Lower lobe of right lung (tissue), 2 donors: ENCODE results near the gene TNFRSF6B. TPM values are rescaled to one million over a fixed set of nuclear protein-coding genes. Genes with fewer than 3 reads are reported as not detected.

Experiments used
- ATAC-seq, 2 donors: fragments of 200-7000 bp; cut with Tn5 transposase; one replicate each; pipeline ENCODE4 v1.9.1; 2020 to 2022; ENCODE audit warnings: mild to moderate bottlenecking in 2 of 2, moderate library complexity in 2 of 2
- DNase-seq: peaks from one replicate; pipeline ENCODE4 v3.0.0-alpha.2; 2020
- H3K27ac ChIP-seq: fragments of 200-600 bp; one replicate; pipeline ENCODE4 v1.8.0; 2022
- H3K27me3 ChIP-seq: fragments of 200-600 bp; one replicate; pipeline ENCODE4 v1.8.0; 2022; ENCODE audit warnings: low read depth
- H3K36me3 ChIP-seq: fragments of 200-600 bp; one replicate; pipeline ENCODE4 v1.8.0; 2022; ENCODE audit warnings: mild to moderate bottlenecking
- H3K4me1 ChIP-seq: fragments of 200-600 bp; one replicate; pipeline ENCODE4 v1.8.0; 2022
- H3K4me3 ChIP-seq: fragments of 200-600 bp; one replicate; pipeline ENCODE4 v1.8.0; 2022; ENCODE audit warnings: mild to moderate bottlenecking
- H3K9me3 ChIP-seq: fragments of 200-600 bp; one replicate; pipeline ENCODE4 v1.8.0; 2022
- intact Hi-C: fragments of 100-400 bp; cut with DNase I; formaldehyde crosslinking; loops from one replicate; pipeline ENCODE4 v1.11.0; 2022
- total RNA-seq: library from RNA; stranded (reverse); fragmentation: NEBNext Ultra II Directional; extraction: Animal tissue kit (Norgen Biotek cat#: 25700); gene quantifications from one replicate; pipeline ENCODE4 v1.2.1, GENCODE V29; 2021
- TF ChIP-seq, protein P1 (sequence below): fragments of 200-600 bp; IDR thresholded peaks from one replicate; pipeline ENCODE4 v1.8.0; 2022; ENCODE audit warnings: antibody characterized with exemption, mild to moderate bottlenecking
- donor health status: DM: no; HTN: yes; CAD: no; lungs with severe emphysema.

Gene TNFRSF6B
- total RNA-seq, 1 donor from 2014 or later: 5.3 TPM

DNA sequence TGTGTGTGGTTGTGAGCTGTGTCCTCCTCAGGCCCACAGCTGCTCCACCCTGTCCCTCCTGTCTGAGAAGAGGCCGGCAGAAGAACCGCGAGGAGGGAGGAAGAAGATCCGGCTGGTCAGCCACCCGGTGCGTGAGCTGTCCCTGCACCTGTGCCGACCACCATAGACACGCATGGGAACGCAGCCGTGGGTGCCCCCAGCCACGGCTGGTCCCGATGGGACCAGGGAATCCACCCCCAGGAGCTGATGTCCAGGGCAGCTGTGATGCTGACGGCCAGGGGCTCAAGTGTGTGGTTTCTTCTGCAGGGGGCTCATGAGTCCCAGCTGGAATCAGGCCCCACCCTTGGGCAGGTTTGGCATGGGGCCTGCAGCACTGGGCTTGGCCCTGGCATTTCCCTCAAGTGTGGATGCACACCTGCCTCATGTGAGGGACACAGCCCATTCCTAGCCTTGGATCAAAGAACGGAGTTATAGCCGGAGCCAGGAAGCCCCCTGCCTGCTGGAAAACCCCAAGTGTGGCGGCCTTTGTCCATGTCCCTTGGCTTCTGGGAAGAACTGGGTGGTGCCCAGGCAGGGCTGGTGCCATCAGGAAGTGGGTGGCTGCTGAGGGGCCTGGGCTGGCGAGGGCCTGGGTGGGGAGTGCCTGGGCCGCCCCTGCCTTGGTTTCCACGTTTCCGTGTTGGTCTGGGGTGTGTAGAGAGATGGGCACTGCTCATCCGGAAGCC, 4.6 kb upstream of the TNFRSF6B start:
- H3K27ac ChIP-seq: peak overlapping the region; percentile 34
- intact Hi-C loops: no loop called here
- TF ChIP-seq, protein P1, sequence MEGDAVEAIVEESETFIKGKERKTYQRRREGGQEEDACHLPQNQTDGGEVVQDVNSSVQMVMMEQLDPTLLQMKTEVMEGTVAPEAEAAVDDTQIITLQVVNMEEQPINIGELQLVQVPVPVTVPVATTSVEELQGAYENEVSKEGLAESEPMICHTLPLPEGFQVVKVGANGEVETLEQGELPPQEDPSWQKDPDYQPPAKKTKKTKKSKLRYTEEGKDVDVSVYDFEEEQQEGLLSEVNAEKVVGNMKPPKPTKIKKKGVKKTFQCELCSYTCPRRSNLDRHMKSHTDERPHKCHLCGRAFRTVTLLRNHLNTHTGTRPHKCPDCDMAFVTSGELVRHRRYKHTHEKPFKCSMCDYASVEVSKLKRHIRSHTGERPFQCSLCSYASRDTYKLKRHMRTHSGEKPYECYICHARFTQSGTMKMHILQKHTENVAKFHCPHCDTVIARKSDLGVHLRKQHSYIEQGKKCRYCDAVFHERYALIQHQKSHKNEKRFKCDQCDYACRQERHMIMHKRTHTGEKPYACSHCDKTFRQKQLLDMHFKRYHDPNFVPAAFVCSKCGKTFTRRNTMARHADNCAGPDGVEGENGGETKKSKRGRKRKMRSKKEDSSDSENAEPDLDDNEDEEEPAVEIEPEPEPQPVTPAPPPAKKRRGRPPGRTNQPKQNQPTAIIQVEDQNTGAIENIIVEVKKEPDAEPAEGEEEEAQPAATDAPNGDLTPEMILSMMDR: no peak
- peaks cover 50% of the 10 kb centered on the region for H3K4me1 ChIP-seq
- ATAC-seq (no peak), DNase-seq (peak; percentile 43)
- peaks cover 13% of the 10 kb centered on the region for H3K36me3 ChIP-seq
- H3K4me3 ChIP-seq: no peak overlapping the region
- no peaks in the 10 kb centered on the region for H3K27me3 ChIP-seq
- no peaks in the 10 kb centered on the region for H3K9me3 ChIP-seq

DNA sequence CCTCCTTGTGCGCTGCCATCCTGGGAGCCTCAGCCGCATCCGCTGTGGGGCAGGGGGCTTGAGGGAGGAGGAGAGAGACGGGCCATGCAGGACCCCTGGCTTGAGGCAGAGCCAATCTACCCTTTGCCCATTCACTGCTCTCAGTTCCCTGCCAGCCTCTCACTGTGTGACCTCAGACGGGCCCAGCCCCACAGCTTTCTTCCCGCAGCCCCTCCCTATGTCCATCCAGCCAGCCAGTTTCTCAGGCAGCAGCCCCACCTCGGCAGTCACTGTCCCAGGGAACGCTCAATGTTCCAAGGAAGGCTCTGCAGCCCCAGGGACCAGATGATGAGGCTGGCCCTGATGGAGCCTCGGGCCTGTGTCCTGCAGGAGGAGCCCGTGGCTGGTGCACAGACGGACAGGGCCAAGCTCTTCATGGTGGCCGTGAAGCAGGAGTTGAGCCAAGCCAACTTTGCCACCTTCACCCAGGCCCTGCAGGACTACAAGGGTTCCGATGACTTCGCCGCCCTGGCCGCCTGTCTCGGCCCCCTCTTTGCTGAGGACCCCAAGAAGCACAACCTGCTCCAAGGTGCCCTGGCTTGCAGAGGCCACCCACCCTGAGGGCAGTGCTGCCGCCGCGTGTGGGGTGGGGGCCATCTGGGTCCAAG, 3.9 kb upstream of the TNFRSF6B start:
- no peaks in the 10 kb centered on the region for H3K27me3 ChIP-seq
- H3K27ac ChIP-seq: peak overlapping the region; percentile 34
- no peak overlapping the region for H3K4me3 ChIP-seq
- TF ChIP-seq, protein P1: no peak
- H3K36me3 ChIP-seq: peaks cover 13% of the 10 kb centered on the region
- DNase-seq (peak; percentile 41), ATAC-seq (no peak)
- H3K9me3 ChIP-seq: no peaks in the 10 kb centered on the region
- intact Hi-C loops: no loop called here
- peaks cover 50% of the 10 kb centered on the region for H3K4me1 ChIP-seq

DNA sequence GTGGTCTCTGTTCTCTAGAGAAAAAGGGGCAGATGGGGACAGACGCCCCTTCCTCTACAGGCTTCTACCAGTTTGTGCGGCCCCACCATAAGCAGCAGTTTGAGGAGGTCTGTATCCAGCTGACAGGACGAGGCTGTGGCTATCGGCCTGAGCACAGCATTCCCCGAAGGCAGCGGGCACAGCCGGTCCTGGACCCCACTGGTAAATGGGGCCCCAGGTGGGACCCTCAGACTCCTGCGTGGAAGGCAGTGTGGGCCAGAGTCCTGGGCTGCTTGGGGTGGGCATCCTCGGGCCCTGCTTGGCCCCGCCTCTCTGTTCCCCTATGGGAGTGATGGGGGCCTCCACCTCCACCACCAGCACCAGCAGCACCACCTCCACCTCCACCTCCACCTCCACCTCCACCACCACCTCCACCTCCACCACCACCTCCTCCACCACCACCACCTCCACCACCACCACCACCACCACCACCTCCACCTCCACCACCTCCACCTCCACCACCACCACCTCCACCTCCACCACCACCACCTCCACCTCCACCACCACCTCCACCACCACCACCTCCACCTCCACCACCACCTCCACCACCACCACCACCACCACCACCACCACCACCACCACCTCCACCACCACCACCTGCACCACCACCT, 3.2 kb upstream of the TNFRSF6B start:
- Histone ChIP-seq H3K27me3 (no peaks in the 10 kb centered on the region), H3K4me1 (peaks cover 48% of the 10 kb centered on the region), H3K27ac (peak overlapping the region; percentile 34), H3K9me3 (no peaks in the 10 kb centered on the region), H3K4me3 (no peak overlapping the region), H3K36me3 (peaks cover 14% of the 10 kb centered on the region)
- no peak for DNase-seq
- ATAC-seq: no peak
- intact Hi-C loops: no loop called here
- TF ChIP-seq, protein P1: no peak

DNA sequence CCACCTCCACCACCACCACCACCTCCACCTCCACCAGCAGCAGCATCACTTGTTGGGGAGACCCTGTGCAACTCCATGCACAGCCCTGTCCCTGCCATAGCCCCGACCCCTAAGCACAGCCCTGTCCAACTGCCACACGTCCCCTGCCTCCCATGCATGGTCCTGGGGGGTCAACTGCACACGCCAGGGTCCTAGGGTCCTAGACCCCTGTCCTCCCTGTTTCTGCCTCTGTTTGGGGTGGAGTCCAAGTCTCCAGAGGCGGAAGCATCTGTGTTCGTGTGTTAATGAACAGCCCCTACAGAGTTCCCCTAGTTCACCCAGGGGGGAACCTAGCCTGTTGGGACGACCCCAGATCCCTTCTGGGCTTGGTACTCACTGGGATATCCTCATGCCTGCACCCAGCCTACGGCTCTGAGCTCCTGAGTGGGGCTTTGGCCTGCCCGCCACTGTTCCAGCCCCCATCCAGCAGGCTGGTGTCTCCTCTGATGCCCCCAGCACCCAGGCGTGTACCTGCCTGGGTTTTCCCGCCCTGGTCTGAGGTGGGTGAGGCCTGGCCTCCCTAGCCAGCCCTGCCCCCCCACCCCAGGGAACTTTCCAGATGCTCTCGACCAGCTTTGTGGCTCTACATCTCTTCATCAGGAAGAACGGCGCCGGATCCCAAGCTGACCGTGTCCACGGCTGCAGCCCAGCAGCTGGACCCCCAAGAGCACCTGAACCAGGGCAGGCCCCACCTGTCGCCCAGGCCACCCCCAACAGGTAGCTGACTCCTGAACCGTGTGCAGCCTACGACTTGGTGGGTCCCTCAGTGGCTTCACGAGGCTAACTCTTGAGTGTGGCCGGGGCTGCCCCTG, 2.5 kb upstream of the TNFRSF6B start:
- TF ChIP-seq, protein P1: no peak
- ATAC-seq: no peak
- H3K4me3 ChIP-seq: no peak overlapping the region
- no peak for DNase-seq
- H3K36me3 ChIP-seq: peaks cover 17% of the 10 kb centered on the region
- no peaks in the 10 kb centered on the region for H3K27me3 ChIP-seq
- peaks cover 48% of the 10 kb centered on the region for H3K4me1 ChIP-seq
- H3K27ac ChIP-seq: no peak overlapping the region
- no peaks in the 10 kb centered on the region for H3K9me3 ChIP-seq
- intact Hi-C loops: no loop called here
